ENCODE data around the gene RADX. TPM values are rescaled to one million over a fixed set of nuclear protein-coding genes. Genes with fewer than 3 reads are reported as not detected.

Gene RADX
- total and polyA plus RNA-seq, 2 experiments from 2014 or later: 1.9 to 6.7 TPM

GRCh38 chrX:106680716-106681115 is 68.9 kb downstream of the RADX start:
- H3K36me3 Mint-ChIP-seq (ENCODE audit: low read depth): no peaks in the 10 kb centered on the region
- ATAC-seq (no peak), DNase-seq (ENCODE audit: low spot score) (no peak)
- no peak overlapping the region for H3K27ac Mint-ChIP-seq
- no peaks in the 10 kb centered on the region for H3K9me3 Mint-ChIP-seq
- H3K79me2 ChIP-seq (replicated peaks; ENCODE audit: insufficient read depth): no peaks in the 10 kb centered on the region
- H3F3A ChIP-seq (replicated peaks; ENCODE audit: low read depth): no peaks in the 10 kb centered on the region
- no peak overlapping the region for H3K4me3 Mint-ChIP-seq
- no peaks in the 10 kb centered on the region for H3K27me3 Mint-ChIP-seq (ENCODE audit: insufficient read depth, low read depth, poor library complexity)
- H3K4me1 Mint-ChIP-seq: peaks cover 8% of the 10 kb centered on the region
- H3K27me3 ChIP-seq (ENCODE audit: insufficient read depth): no peaks in the 10 kb centered on the region
- H3K4me3 ChIP-seq: no peak overlapping the region
- H3K9me2 ChIP-seq (ENCODE audit: insufficient read depth): no peaks in the 10 kb centered on the region
- no peaks in the 10 kb centered on the region for H3K4me1 ChIP-seq (ENCODE audit: insufficient read depth)
- no peaks in the 10 kb centered on the region for H3K36me3 ChIP-seq (ENCODE audit: insufficient read depth)
- H3K4me2 ChIP-seq: no peak overlapping the region
- TF ChIP-seq ETS1 (IDR thresholded peaks at IDR 0.05) (no peak), EZH2phosphoT487 (IDR thresholded peaks at IDR 0.05; ENCODE audit: unreplicated experiment) (no peak), REST (IDR thresholded peaks at IDR 0.05; ENCODE audit: unreplicated experiment) (no peak), NANOG (IDR thresholded peaks at IDR 0.05; ENCODE audit: borderline replicate concordance) (no peak), STAT1 (IDR thresholded peaks at IDR 0.05; ENCODE audit: unreplicated experiment) (no peak), JUNB (IDR thresholded peaks at IDR 0.05; ENCODE audit: unreplicated experiment) (no peak), CTCF (conservative IDR thresholded peaks at IDR 0.05; ENCODE audit: low read depth in 2 of 2) (no peak), ZNF331 (CRISPR knock-in tag; IDR thresholded peaks at IDR 0.05; ENCODE audit: low read depth) (no peak), ZNF114 (CRISPR knock-in tag; IDR thresholded peaks at IDR 0.05) (no peak), EZH2 (IDR thresholded peaks at IDR 0.05; ENCODE audit: low read depth, unreplicated experiment) (no peak), CREB1 (CRISPR knock-in tag; IDR thresholded peaks at IDR 0.05; ENCODE audit: low read depth) (no peak), ZNF462 (CRISPR knock-in tag; IDR thresholded peaks at IDR 0.05) (no peak), POLR2AphosphoS5 (IDR thresholded peaks at IDR 0.05; ENCODE audit: low read depth) (no peak)
- no peak overlapping the region for H2AFZ ChIP-seq
- no peaks in the 10 kb centered on the region for H4K20me1 ChIP-seq (replicated peaks; ENCODE audit: insufficient read depth)
- no peak overlapping the region for H3K27ac ChIP-seq (ENCODE audit: low read depth)

Data from GM23338 (cell line).